SK-N-SH treated with all-trans-retinoic acid at 6 μM for 48 hours (cell line): ENCODE results near the gene AGPS.

Experiments
- ARNTL ChIP-seq: fragments of 450-650 bp; formaldehyde crosslinking; IDR thresholded peaks from 2 replicates; pipeline ENCODE4 v1.5.0; 2020; ENCODE audit warnings: low read depth, mild to moderate bottlenecking, moderate library complexity, borderline replicate concordance
- BACH2 ChIP-seq: fragments of 250-450 bp; sonication (Bioruptor Pico); IDR thresholded peaks from 2 replicates; pipeline ENCODE4 v1.9.0; 2021; ENCODE audit warnings: mild to moderate bottlenecking, borderline replicate concordance
- ESRRG ChIP-seq: fragments of 250-450 bp; sonication (Bioruptor Pico); IDR thresholded peaks from 2 replicates; pipeline ENCODE4 v1.6.1; 2021; ENCODE audit warnings: mild to moderate bottlenecking
- GLIS3 ChIP-seq: fragments of 250-450 bp; sonication (Bioruptor Pico); IDR thresholded peaks from 2 replicates; pipeline ENCODE4 v1.5.0; 2020; ENCODE audit warnings: mild to moderate bottlenecking, moderate library complexity
- OSR1 ChIP-seq: fragments of 250-450 bp; sonication (Bioruptor Pico); IDR thresholded peaks from 2 replicates; pipeline ENCODE4 v1.8.0; 2022; ENCODE audit warnings: moderate library complexity, mild to moderate bottlenecking, inconsistent platforms
- PATZ1 ChIP-seq: fragments of 250-450 bp; sonication (Bioruptor Pico); IDR thresholded peaks from 2 replicates; pipeline ENCODE4 v1.8.0; 2020; ENCODE audit warnings: mild to moderate bottlenecking, moderate library complexity, borderline replicate concordance
- PPARA ChIP-seq: fragments of 250-450 bp; sonication (Bioruptor Pico); IDR thresholded peaks from 2 replicates; pipeline ENCODE4 v1.5.0; 2020; ENCODE audit warnings: mild to moderate bottlenecking, borderline replicate concordance
- RARB ChIP-seq: fragments of 250-450 bp; sonication (Bioruptor Pico); IDR thresholded peaks from 2 replicates; pipeline ENCODE4 v1.8.0; 2021; ENCODE audit warnings: mild to moderate bottlenecking, moderate library complexity
- TOX ChIP-seq: fragments of 250-450 bp; sonication (Bioruptor Pico); IDR thresholded peaks from 2 replicates; pipeline ENCODE4 v1.8.0; 2021; ENCODE audit warnings: mild to moderate bottlenecking, moderate library complexity, borderline replicate concordance
- ZFP3 ChIP-seq: fragments of 250-450 bp; sonication (Bioruptor Pico); IDR thresholded peaks from 2 replicates; pipeline ENCODE4 v1.5.0; 2020; ENCODE audit warnings: mild to moderate bottlenecking, moderate library complexity
- ZFP30 ChIP-seq: fragments of 450-650 bp; formaldehyde crosslinking; IDR thresholded peaks from 2 replicates; pipeline ENCODE4 v1.5.0; 2022; ENCODE audit warnings: mild to moderate bottlenecking, moderate library complexity
- ZNF565 ChIP-seq: fragments of 450-650 bp; formaldehyde crosslinking; conservative IDR thresholded peaks from 2 replicates; pipeline ENCODE4 v1.5.0; 2020; ENCODE audit warnings: low read depth, mild to moderate bottlenecking, moderate library complexity
- ZNF70 ChIP-seq: fragments of 450-650 bp; formaldehyde crosslinking; IDR thresholded peaks from 2 replicates; pipeline ENCODE4 v1.5.0; 2020; ENCODE audit warnings: mild to moderate bottlenecking, moderate library complexity
- ZNF8 ChIP-seq: fragments of 450-650 bp; formaldehyde crosslinking; IDR thresholded peaks from 2 replicates; pipeline ENCODE4 v1.5.0; 2020; ENCODE audit warnings: mild to moderate bottlenecking, moderate library complexity

DNA sequence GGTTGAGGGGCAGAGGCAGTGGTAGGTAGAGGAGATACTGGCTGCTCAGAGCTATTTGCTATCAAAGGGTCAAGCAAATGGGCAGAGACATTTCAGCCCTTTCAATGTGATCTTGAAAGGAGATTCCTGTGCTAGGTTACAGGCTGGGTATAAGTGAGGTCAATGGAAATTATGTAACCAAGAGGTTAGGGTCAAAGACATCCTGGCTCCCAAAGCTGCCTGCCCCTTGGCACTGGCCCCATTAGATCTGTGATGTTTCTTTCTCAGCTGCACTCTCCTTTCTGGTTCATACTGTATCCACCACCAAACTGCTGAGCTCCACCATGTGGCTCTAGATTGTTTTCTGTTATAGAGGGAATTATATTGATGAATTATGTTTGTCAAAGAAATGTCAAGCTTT is 200.4 kb downstream of the AGPS start:
- TF ChIP-seq PPARA, result no peak
- no peak for TF ChIP-seq RARB (CRISPR knock-in tag)
- no peak for TF ChIP-seq ZFP30 (CRISPR knock-in tag)
- no peak for TF ChIP-seq ZFP3 (CRISPR knock-in tag)
- no peak for TF ChIP-seq ZNF70 (CRISPR knock-in tag)
- no peak for TF ChIP-seq GLIS3 (CRISPR knock-in tag)
- TF ChIP-seq TOX (CRISPR knock-in tag), result no peak
- no peak for TF ChIP-seq ZNF8 (CRISPR knock-in tag)
- no peak for TF ChIP-seq PATZ1 (CRISPR knock-in tag)
- TF ChIP-seq OSR1 (CRISPR knock-in tag), result no peak
- TF ChIP-seq BACH2 (CRISPR knock-in tag), result no peak
- TF ChIP-seq ARNTL, result no peak
- no peak for TF ChIP-seq ESRRG
- no peak for TF ChIP-seq ZNF565 (CRISPR knock-in tag)
